WERI-Rb-1 (cell line): ENCODE data around the gene LRRC4C.

Source experiments
- DNase-seq: peaks from one replicate; pipeline ENCODE4 v3.0.0-alpha.2; 2020
- H3K27ac ChIP-seq: fragments of 250-450 bp; sonication (Bioruptor Pico); 2 replicates; pipeline ENCODE4 v1.5.1; 2020; ENCODE audit warnings: mild to moderate bottlenecking, moderate library complexity
- H3K27me3 ChIP-seq: fragments of 250-450 bp; sonication (Bioruptor Pico); 2 replicates; pipeline ENCODE4 v1.5.1; 2021; ENCODE audit warnings: mild to moderate bottlenecking, low read depth, moderate library complexity; ENCODE audit not compliant: insufficient read depth, severe bottlenecking
- H3K36me3 ChIP-seq: fragments of 250-450 bp; sonication (Bioruptor Pico); 2 replicates; pipeline ENCODE4 v1.5.1; 2020; ENCODE audit warnings: mild to moderate bottlenecking, moderate library complexity
- H3K4me3 ChIP-seq: 2 replicates; pipeline ENCODE4 v1.5.1; 2011; ENCODE audit warnings: low read depth, mild to moderate bottlenecking, control low read depth, low read length
- H3K9me3 ChIP-seq: fragments of 250-450 bp; sonication (Bioruptor Pico); 2 replicates; pipeline ENCODE4 v1.5.1; 2021; ENCODE audit warnings: mild to moderate bottlenecking, moderate library complexity; ENCODE audit not compliant: severe bottlenecking
- TF ChIP-seq, protein P1 (sequence below): IDR thresholded peaks from 2 replicates; pipeline ENCODE4 v1.5.1; 2011; ENCODE audit warnings: low read depth, mild to moderate bottlenecking, control low read depth, inconsistent platforms, low read length

The LRRC4C gene

DNA sequence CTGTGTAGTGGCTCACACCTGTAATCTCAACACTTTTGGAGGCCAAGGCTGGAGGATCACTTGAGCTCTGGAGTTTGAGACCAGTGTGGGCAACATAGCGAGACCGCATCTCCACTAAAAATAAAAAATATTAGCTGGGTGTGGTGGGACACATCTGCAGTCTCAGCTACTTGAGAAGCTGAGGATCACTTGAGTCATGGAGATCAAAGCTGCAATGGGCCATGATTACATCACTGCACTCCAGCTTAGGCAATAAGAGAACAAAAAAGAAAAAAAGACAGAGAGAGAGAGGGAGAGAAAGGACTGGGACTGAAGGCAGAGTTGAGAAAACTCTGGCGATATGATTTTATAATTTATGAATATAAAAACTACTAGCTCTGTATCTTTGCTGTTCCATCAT is 473.1 kb downstream of the LRRC4C start:
- no peaks in the 10 kb centered on the region for H3K9me3 ChIP-seq
- no peaks in the 10 kb centered on the region for H3K36me3 ChIP-seq
- no peak for DNase-seq
- H3K27me3 ChIP-seq = peaks cover 8% of the 10 kb centered on the region
- H3K27ac ChIP-seq = no peak overlapping the region
- H3K4me3 ChIP-seq = no peak overlapping the region
- TF ChIP-seq, protein P1, sequence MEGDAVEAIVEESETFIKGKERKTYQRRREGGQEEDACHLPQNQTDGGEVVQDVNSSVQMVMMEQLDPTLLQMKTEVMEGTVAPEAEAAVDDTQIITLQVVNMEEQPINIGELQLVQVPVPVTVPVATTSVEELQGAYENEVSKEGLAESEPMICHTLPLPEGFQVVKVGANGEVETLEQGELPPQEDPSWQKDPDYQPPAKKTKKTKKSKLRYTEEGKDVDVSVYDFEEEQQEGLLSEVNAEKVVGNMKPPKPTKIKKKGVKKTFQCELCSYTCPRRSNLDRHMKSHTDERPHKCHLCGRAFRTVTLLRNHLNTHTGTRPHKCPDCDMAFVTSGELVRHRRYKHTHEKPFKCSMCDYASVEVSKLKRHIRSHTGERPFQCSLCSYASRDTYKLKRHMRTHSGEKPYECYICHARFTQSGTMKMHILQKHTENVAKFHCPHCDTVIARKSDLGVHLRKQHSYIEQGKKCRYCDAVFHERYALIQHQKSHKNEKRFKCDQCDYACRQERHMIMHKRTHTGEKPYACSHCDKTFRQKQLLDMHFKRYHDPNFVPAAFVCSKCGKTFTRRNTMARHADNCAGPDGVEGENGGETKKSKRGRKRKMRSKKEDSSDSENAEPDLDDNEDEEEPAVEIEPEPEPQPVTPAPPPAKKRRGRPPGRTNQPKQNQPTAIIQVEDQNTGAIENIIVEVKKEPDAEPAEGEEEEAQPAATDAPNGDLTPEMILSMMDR = no peak

DNA sequence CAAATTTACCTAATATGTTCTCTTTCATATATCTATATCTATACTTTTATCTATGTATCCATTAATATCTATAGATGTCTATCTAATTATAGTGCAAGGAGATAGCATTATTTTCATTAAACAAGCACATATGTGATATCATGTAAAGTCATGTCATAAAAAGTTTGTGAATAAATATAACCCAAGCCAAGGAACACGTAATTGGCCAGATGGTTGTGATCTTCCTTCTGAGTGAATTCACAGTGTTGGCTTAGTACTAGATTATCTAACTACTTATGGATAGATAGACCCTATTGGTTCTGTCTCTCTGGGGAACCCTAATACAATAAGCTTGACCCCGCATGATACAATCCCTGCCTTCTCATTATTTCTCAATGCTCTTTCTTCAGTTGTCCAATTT is 484.4 kb downstream of the LRRC4C start:
- TF ChIP-seq, protein P1 = no peak
- peaks cover 11% of the 10 kb centered on the region for H3K27me3 ChIP-seq
- H3K27ac ChIP-seq = no peak overlapping the region
- no peaks in the 10 kb centered on the region for H3K9me3 ChIP-seq
- DNase-seq = no peak
- no peaks in the 10 kb centered on the region for H3K36me3 ChIP-seq
- H3K4me3 ChIP-seq = no peak overlapping the region

DNA sequence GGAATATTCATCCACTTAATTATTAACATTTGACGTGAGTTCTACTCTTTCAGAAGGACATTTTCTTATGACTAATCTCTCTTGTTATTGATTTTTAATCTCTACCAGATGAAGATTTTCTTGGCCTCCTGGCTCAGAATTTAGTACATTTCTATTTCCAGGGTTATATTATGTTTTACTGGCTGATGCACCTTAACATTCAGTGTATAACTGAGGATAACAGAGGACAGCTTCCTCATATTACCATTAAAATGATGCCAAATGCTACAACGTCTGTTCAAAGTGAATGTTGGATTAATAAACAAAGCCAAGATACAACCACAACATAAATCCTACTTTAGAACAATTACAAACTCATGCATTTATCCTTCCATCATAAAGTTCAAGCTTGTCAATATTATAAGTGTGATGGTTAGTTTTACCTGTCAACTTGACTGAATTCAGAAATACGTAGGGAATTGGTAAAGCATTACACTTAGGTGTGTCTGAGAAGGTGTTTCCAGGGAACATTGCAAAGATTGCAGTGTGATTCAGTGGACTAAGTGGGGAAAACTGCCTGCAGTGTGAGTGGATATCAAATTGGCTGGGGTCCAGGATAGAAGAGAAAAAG is 485.2 kb downstream of the LRRC4C start:
- no peaks in the 10 kb centered on the region for H3K9me3 ChIP-seq
- no peaks in the 10 kb centered on the region for H3K36me3 ChIP-seq
- H3K4me3 ChIP-seq = no peak overlapping the region
- DNase-seq = no peak
- H3K27me3 ChIP-seq = peaks cover 6% of the 10 kb centered on the region
- no peak overlapping the region for H3K27ac ChIP-seq
- TF ChIP-seq, protein P1 = no peak

DNA sequence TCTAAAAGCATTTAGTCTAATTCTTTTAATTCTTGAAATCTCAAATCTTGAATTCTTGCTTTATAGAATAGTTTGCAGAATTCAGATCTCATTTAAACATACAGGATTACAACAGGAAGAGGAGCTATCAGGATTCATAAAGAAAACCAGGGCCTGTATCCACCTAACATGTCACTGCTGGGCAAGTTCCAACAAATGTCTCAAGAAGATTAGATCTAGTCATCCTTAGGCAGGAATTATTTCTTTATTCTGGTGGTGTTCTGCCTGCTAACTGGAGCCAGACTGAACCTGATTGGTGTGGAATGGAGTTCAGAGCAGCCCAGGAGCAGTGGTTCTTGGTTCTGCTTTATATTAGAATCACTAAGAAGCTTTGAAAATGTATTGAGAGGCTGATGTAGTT is 500.7 kb downstream of the LRRC4C start:
- Histone ChIP-seq H3K27me3 (peaks cover 14% of the 10 kb centered on the region), H3K9me3 (no peaks in the 10 kb centered on the region), H3K36me3 (no peaks in the 10 kb centered on the region), H3K4me3 (no peak overlapping the region), H3K27ac (no peak overlapping the region)
- DNase-seq = no peak
- TF ChIP-seq, protein P1 = no peak

DNA sequence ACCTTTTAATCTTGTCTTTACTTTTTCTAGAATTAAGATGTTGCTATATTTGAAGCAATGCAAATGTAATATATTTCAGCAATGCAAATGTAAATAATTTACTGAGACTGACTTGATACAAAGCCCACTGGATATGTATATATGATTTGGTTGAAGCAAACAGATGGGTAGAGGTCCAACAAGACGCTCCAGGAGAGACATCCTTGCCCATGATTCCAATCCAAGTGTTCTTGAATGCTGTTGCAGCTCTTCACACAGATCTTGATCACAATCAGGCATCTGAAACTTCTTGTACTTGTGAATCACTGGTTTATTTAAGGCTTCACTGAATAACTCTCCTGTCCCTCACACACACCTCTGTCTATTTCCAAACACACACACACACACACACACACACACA is 507.0 kb downstream of the LRRC4C start:
- Histone ChIP-seq H3K27me3 (peaks cover under 1% of the 10 kb centered on the region), H3K27ac (no peak overlapping the region), H3K4me3 (no peak overlapping the region), H3K9me3 (no peaks in the 10 kb centered on the region), H3K36me3 (no peaks in the 10 kb centered on the region)
- TF ChIP-seq, protein P1 = no peak
- no peak for DNase-seq

DNA sequence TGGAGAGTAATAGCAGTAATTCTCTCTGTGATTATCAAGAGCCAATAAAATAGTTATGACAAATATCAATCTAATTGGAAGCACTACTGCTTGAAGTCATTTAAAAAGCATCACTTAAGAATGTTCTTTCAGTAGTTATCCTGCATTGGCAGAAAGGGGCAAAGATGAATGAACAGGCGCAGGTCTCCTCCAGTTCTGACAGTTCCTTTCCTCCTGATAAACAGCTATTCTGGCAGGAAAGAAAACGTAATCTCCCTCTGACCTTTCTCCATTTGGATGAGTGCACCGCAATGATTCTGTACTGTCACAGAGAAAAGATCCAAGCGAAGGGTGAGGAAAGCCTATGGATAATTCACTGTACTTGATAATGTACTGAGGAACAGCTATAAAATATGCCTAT is 521.5 kb downstream of the LRRC4C start:
- no peak for DNase-seq
- H3K9me3 ChIP-seq = no peaks in the 10 kb centered on the region
- H3K27me3 ChIP-seq = peaks cover 3% of the 10 kb centered on the region
- no peak overlapping the region for H3K4me3 ChIP-seq
- H3K36me3 ChIP-seq = no peaks in the 10 kb centered on the region
- no peak overlapping the region for H3K27ac ChIP-seq
- TF ChIP-seq, protein P1 = no peak
